ENCODE data around the gene CUX1.

DNA sequence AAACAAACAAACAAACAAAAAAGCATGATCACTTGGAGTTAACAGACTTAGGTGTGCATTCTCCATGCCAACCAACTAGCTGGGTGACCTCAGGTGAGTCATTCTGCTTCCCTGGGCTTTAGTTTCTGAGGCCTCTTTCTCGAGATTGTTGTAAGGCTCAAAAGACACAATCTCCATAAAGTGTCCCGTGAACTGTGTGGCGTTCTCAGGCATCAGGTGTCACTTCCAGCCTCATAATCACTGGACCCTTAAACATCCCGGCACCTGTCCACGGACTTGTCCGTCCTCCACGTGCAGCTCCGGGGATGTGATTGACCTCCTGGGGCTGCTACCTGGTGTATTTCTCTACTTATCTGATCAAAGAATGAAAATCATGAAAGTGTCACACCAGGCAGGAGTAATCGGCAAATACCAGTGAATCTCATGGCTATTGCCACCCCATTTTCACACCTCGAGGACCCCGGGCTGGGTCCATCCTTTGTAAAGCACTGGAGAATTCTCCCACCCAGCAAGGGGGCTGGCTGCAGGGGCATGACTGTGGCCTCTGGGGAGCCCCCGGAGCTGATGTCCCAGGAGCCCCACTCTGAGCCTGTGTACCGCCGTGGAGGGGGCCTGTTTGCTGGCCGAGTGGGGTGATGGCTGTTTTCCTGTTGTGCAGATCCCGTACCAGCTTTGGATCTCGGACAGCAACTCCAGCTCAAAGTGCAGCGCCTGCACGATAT, 279.4 kb downstream of the CUX1 start:
- TF ChIP-seq, protein P1, sequence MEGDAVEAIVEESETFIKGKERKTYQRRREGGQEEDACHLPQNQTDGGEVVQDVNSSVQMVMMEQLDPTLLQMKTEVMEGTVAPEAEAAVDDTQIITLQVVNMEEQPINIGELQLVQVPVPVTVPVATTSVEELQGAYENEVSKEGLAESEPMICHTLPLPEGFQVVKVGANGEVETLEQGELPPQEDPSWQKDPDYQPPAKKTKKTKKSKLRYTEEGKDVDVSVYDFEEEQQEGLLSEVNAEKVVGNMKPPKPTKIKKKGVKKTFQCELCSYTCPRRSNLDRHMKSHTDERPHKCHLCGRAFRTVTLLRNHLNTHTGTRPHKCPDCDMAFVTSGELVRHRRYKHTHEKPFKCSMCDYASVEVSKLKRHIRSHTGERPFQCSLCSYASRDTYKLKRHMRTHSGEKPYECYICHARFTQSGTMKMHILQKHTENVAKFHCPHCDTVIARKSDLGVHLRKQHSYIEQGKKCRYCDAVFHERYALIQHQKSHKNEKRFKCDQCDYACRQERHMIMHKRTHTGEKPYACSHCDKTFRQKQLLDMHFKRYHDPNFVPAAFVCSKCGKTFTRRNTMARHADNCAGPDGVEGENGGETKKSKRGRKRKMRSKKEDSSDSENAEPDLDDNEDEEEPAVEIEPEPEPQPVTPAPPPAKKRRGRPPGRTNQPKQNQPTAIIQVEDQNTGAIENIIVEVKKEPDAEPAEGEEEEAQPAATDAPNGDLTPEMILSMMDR (IDR thresholded peaks at IDR 0.05), result no peak
- TF ChIP-seq POLR2A (IDR thresholded peaks at IDR 0.05), result no peak

Data from lower leg skin (tissue), 3 donors.